SU-DHL-6 (cell line): ENCODE measurements around the gene DEGS2.

Experiments
- H2AFZ ChIP-seq: fragments of 200-600 bp; sonication (generic); 2 replicates; pipeline ENCODE4 v1.6.1; 2014; ENCODE audit warnings: low read depth, mild to moderate bottlenecking, moderate library complexity, mixed read lengths, antibody characterized with exemption, low read length; ENCODE audit not compliant: severe bottlenecking
- H3F3A ChIP-seq: fragments of 200-600 bp; shearing (Covaris generic); 2 replicates; pipeline ENCODE4 v1.6.0; 2016; ENCODE audit warnings: antibody characterized with exemption, mild to moderate bottlenecking; ENCODE audit not compliant: insufficient read depth
- H3K27ac ChIP-seq: fragments of 200-600 bp; sonication (generic); 2 replicates; pipeline ENCODE4 v1.5.1; 2016; ENCODE audit warnings: low read depth, mild to moderate bottlenecking, low read length, moderate library complexity, mixed read lengths
- H3K27me3 ChIP-seq: fragments of 200-600 bp; sonication (generic), shearing (Covaris generic); 2 replicates; pipeline ENCODE4 v1.6.0; 2014; ENCODE audit warnings: mild to moderate bottlenecking, low read length
- H3K36me3 ChIP-seq: fragments of 200-600 bp; sonication (generic); 2 replicates; pipeline ENCODE4 v1.6.1; 2014; ENCODE audit warnings: mild to moderate bottlenecking, low read length, mixed read lengths
- H3K4me2 ChIP-seq: fragments of 300-600, 200-600 bp; shearing (Covaris generic), sonication (generic); 2 replicates; pipeline ENCODE4 v1.6.0; 2014; ENCODE audit warnings: low read length, low read depth, mild to moderate bottlenecking; ENCODE audit not compliant: poor library complexity, severe bottlenecking
- H3K4me3 ChIP-seq: fragments of 200-600 bp; sonication (generic); 2 replicates; pipeline ENCODE4 v1.5.1; 2014; ENCODE audit warnings: antibody characterized with exemption, low read length, mild to moderate bottlenecking, mixed read lengths; ENCODE audit not compliant: insufficient read depth, poor library complexity, severe bottlenecking
- H3K79me2 ChIP-seq: fragments of 200-600 bp; sonication (generic); 2 replicates; pipeline ENCODE4 v1.6.1; 2014; ENCODE audit warnings: mild to moderate bottlenecking, low read length, moderate library complexity; ENCODE audit not compliant: insufficient read depth
- H3K9ac ChIP-seq: fragments of 200-600 bp; sonication (generic); 2 replicates; pipeline ENCODE4 v1.7.0; 2014; ENCODE audit warnings: mild to moderate bottlenecking, low read length
- H3K9me2 ChIP-seq: fragments of 200-600 bp; sonication (generic); replicated peaks from 2 replicates; pipeline ENCODE4 v1.6.1; 2014; ENCODE audit warnings: low read length; ENCODE audit not compliant: insufficient read depth
- H3K9me3 ChIP-seq: fragments of 200-600 bp; sonication (generic); 2 replicates; pipeline ENCODE4 v1.6.1; 2014; ENCODE audit warnings: low read length, mixed read lengths; ENCODE audit not compliant: insufficient read depth
- H4K20me1 ChIP-seq: fragments of 200-600 bp; sonication (generic); 2 replicates; pipeline ENCODE4 v1.6.1; 2014; ENCODE audit warnings: low read depth, mild to moderate bottlenecking, antibody characterized with exemption, low read length, moderate library complexity, mixed read lengths
- EZH2phosphoT487 ChIP-seq: fragments of 200-600 bp; sonication (generic), shearing (Covaris generic); conservative IDR thresholded peaks from 2 replicates; pipeline ENCODE4 v1.6.1; 2018; ENCODE audit warnings: mild to moderate bottlenecking, antibody characterized with exemption, low read length, moderate library complexity, mixed read lengths
- TF ChIP-seq, protein P1 (sequence below): fragments of 200-600 bp; sonication (generic); IDR thresholded peaks from one replicate; pipeline ENCODE4 v1.5.1; 2017; ENCODE audit warnings: antibody characterized with exemption, mild to moderate bottlenecking, low read length, moderate library complexity; ENCODE audit not compliant: insufficient read depth, poor library complexity, severe bottlenecking

Gene DEGS2

DNA sequence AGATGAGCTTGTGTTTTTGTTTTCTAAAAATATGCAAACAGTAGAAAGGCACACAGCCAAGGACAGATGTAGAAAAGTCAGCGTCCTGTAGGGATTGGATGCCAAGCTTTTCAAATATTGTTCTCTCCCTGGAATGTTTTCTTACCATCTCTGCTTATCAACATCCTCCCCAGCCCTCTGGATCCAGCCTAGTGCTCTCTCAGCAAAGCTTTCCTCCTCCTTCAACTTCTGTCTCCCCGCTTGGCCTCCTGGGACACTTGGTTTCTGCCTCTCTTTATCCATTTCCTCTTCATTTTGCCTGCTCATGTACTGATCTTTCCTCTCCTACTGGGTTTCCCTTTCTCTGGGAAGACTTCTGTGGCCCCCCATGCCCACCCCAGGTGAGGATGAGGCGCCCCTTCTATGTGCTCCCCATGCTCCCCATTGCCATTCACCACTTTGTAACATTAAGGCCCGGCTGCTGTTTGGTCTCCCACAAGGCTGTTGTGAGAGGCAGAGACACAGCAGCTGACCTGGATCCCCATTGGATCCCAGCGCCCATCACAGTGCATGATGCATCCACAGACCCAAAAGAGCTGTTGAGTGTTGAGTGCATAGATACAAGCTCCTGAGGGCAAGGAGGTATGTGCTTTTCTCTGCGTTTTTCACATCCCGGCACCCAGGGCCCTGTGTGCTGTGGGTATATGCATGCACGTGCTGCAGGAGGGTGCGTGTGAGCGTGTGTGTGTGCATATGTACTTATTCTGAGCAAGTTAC lies 56.0 kb downstream of the DEGS2 start:
- Histone ChIP-seq H3K79me2 (peaks cover 4% of the 10 kb centered on the region; the same call in 1 of the 2 replicates), H3K27ac (no peak overlapping the region), H3K4me3 (no peak overlapping the region), H3K36me3 (peaks cover 2% of the 10 kb centered on the region; the same call in 1 of the 2 replicates), H3K9me3 (no peaks in the 10 kb centered on the region), H3K9me2 (no peaks in the 10 kb centered on the region), H3K4me2 (no peak overlapping the region), H3F3A (no peaks in the 10 kb centered on the region), H3K9ac (no peak overlapping the region), H2AFZ (no peak overlapping the region), H3K27me3 (no peaks in the 10 kb centered on the region), H4K20me1 (no peaks in the 10 kb centered on the region)
- no peak for TF ChIP-seq EZH2phosphoT487
- TF ChIP-seq, protein P1, sequence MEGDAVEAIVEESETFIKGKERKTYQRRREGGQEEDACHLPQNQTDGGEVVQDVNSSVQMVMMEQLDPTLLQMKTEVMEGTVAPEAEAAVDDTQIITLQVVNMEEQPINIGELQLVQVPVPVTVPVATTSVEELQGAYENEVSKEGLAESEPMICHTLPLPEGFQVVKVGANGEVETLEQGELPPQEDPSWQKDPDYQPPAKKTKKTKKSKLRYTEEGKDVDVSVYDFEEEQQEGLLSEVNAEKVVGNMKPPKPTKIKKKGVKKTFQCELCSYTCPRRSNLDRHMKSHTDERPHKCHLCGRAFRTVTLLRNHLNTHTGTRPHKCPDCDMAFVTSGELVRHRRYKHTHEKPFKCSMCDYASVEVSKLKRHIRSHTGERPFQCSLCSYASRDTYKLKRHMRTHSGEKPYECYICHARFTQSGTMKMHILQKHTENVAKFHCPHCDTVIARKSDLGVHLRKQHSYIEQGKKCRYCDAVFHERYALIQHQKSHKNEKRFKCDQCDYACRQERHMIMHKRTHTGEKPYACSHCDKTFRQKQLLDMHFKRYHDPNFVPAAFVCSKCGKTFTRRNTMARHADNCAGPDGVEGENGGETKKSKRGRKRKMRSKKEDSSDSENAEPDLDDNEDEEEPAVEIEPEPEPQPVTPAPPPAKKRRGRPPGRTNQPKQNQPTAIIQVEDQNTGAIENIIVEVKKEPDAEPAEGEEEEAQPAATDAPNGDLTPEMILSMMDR = no peak

DNA sequence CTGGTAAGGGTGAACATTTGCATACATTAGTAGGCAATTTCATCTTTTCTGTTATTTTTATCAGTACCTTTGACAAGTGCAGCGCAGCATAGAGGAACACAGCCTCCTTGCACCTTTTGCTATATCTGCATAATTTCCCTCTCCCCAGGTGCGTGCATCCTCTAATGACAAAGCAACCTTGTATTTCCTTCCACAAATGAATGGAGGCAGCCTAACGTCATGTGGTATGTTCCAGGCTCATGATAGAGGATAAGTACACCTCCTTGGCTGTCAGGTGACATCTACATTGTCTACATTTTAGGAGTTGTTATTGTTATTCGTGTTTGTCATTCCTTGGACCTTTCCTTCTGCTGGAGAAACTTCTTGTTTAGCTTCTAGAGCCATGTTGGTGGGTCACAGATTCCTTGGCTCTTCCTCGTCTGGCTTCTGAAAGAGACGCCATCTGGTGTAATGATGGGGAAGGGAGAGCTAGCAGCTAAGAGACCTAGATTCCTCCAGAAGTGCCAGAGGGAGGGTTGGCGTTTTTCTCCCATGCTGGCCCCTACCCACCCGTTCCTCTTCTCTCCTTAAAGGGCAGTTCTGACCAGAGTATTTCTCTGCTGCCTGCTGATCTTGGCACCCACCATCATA lies 57.2 kb downstream of the DEGS2 start:
- Histone ChIP-seq H3K9me3 (no peaks in the 10 kb centered on the region), H3K4me2 (no peak overlapping the region), H3F3A (no peaks in the 10 kb centered on the region), H3K4me3 (no peak overlapping the region), H2AFZ (no peak overlapping the region), H3K27ac (no peak overlapping the region), H3K9me2 (no peaks in the 10 kb centered on the region), H3K79me2 (peaks cover 4% of the 10 kb centered on the region; the same call in 1 of the 2 replicates), H3K27me3 (no peaks in the 10 kb centered on the region), H4K20me1 (no peaks in the 10 kb centered on the region), H3K9ac (no peak overlapping the region), H3K36me3 (peaks cover 4% of the 10 kb centered on the region; the same call in 1 of the 2 replicates)
- TF ChIP-seq EZH2phosphoT487 = no peak
- TF ChIP-seq, protein P1 = no peak

DNA sequence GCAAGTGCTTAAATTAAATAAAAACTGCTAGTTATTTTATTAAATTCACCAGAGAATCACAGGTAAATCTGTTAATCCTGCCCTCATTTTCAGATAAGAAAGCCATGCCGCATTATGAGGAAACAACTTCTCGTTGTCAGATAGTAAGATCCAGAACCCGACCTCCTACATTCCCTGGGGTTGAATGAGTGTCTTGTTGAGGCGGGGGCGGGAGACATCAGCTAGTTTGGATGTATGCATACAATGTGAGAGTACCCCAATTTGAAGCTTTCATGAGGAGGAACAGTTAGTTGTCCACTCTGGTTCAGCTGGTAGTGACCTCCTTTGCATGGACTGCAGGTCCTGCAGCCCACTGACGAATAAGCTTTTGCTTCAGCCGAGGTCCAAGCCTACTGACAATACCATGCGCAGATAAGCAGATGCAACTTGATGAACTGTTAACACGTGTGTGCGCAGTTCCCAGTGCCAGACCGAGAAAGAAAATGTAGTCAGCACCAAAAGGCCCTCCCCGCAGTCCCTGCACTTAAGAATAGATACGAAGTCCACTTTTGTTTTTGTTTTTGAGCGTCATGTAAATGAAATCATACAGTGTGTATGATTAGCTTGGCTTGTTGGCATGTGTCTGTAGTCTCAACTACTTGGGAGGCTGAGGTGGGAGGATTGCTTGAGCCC lies 59.3 kb downstream of the DEGS2 start:
- Histone ChIP-seq H3K9me2 (no peaks in the 10 kb centered on the region), H3K4me3 (no peak overlapping the region), H2AFZ (no peak overlapping the region), H3K36me3 (peaks cover 5% of the 10 kb centered on the region; the same call in 1 of the 2 replicates), H3K4me2 (no peak overlapping the region), H3F3A (no peaks in the 10 kb centered on the region), H3K27me3 (no peaks in the 10 kb centered on the region), H3K27ac (no peak overlapping the region), H3K9me3 (no peaks in the 10 kb centered on the region), H3K79me2 (0 out of 2 replicates have a peak, but pooled peaks cover 7% of the 10 kb centered on the region), H3K9ac (no peak overlapping the region), H4K20me1 (0 out of 2 replicates have a peak, but pooled peaks cover 3% of the 10 kb centered on the region)
- no peak for TF ChIP-seq EZH2phosphoT487
- TF ChIP-seq, protein P1 = no peak
